IMR-90 (cell line): Measurements from ENCODE around the gene LY9. TPM values are rescaled to one million over a fixed set of nuclear protein-coding genes. Genes with fewer than 3 reads are reported as not detected.

Experiments
- ATAC-seq: fragments of 200-7000 bp; cut with Tn5 transposase; 2 replicates; pipeline ENCODE4 v1.9.1; 2020; ENCODE audit warnings: low read depth, mild to moderate bottlenecking, moderate library complexity
- BruUV-seq: library from RNA; stranded (reverse); fragments of 400-500 nt; replicated peaks from 2 replicates; lab custom pipeline; 2021; lab: Mats Ljungman, UMichigan
- CTCF ChIA-PET: fragments of 300-600 bp; formaldehyde crosslinking; extraction: SDS; loops from one replicate; lab custom pipeline; 2021; ENCODE audit warnings: antibody characterized with exemption; lab: Yijun Ruan, JAX
- POLR2A ChIA-PET: fragments of 300-600 bp; sonication (Branson Sonifier 250); formaldehyde crosslinking; loops from one replicate; lab custom pipeline; 2022; ENCODE audit warnings: antibody characterized with exemption; ENCODE audit not compliant: unreplicated experiment; lab: Charles Lee
- DNase-seq: peaks from one replicate; pipeline ENCODE4 v3.0.0; 2013
- H2AFZ ChIP-seq: replicated peaks from 2 replicates; pipeline ENCODE3; 2013; ENCODE audit warnings: low read length, mild to moderate bottlenecking; ENCODE audit not compliant: poor library complexity
- H2AK5ac ChIP-seq: 2 replicates; pipeline ENCODE4 v1.6.1; 2013; ENCODE audit warnings: low read depth, low read length, inconsistent platforms
- H2AK9ac ChIP-seq: replicated peaks from 2 replicates; pipeline ENCODE3; 2013; ENCODE audit warnings: mild to moderate bottlenecking, low read depth, low read length, moderate library complexity; ENCODE audit not compliant: poor library complexity
- H2BK120ac ChIP-seq: 2 replicates; pipeline ENCODE4 v1.6.1; 2013; ENCODE audit warnings: low read depth, low read length, inconsistent platforms
- H2BK15ac ChIP-seq: 3 replicates; pipeline ENCODE4 v1.6.1; 2013; ENCODE audit warnings: low read depth, low read length, inconsistent platforms
- H2BK20ac ChIP-seq: 2 replicates; pipeline ENCODE4 v1.6.1; 2013; ENCODE audit warnings: low read depth, mild to moderate bottlenecking, inconsistent platforms, low read length, moderate library complexity
- H2BK5ac ChIP-seq: 2 replicates; pipeline ENCODE4 v1.6.1; 2013; ENCODE audit warnings: mild to moderate bottlenecking, low read depth, low read length, inconsistent platforms; ENCODE audit not compliant: poor library complexity, severe bottlenecking
- H3K14ac ChIP-seq: replicated peaks from 2 replicates; pipeline ENCODE4 v1.6.1; 2013; ENCODE audit warnings: low read depth, low read length, inconsistent platforms
- H3K18ac ChIP-seq: 2 replicates; pipeline ENCODE4 v1.6.1; 2013; ENCODE audit warnings: low read depth, low read length, control low read depth
- H3K23ac ChIP-seq: 2 replicates; pipeline ENCODE4 v1.6.1; 2013; ENCODE audit warnings: low read depth, low read length, inconsistent platforms
- H3K27ac ChIP-seq: 2 replicates; pipeline ENCODE4 v1.5.1; 2013; ENCODE audit warnings: mild to moderate bottlenecking, control low read depth, low read length; ENCODE audit not compliant: insufficient read depth
- H3K27me3 ChIP-seq: 2 replicates; pipeline ENCODE4 v1.6.1; 2013; ENCODE audit warnings: low read length; ENCODE audit not compliant: control insufficient read depth, insufficient read depth
- H3K36me3 ChIP-seq: 2 replicates; pipeline ENCODE4 v1.6.1; 2013; ENCODE audit warnings: low read length, mixed read lengths; ENCODE audit not compliant: control insufficient read depth, insufficient read depth
- H3K4ac ChIP-seq: 2 replicates; pipeline ENCODE4 v1.6.1; 2013; ENCODE audit warnings: low read depth, low read length, inconsistent platforms
- H3K4me1 ChIP-seq: 2 replicates; pipeline ENCODE4 v1.6.1; 2013; ENCODE audit warnings: low read length, mixed read lengths; ENCODE audit not compliant: control insufficient read depth, insufficient read depth
- H3K4me2 ChIP-seq: 2 replicates; pipeline ENCODE4 v1.6.1; 2013; ENCODE audit warnings: low read depth, mild to moderate bottlenecking, control low read depth, low read length, moderate library complexity
- H3K4me3 ChIP-seq: 2 replicates; pipeline ENCODE4 v1.5.1; 2013; ENCODE audit warnings: low read depth, mild to moderate bottlenecking, control low read depth, low read length, moderate library complexity; ENCODE audit not compliant: insufficient read depth
- H3K56ac ChIP-seq: 2 replicates; pipeline ENCODE4 v1.6.1; 2013; ENCODE audit warnings: low read length, inconsistent platforms; ENCODE audit not compliant: insufficient read depth; ENCODE audit errors: extremely low read depth
- H3K79me1 ChIP-seq, 2 experiments: 2 replicates each; pipeline ENCODE4 v1.6.1; 2013; ENCODE audit warnings: low read length in 2 of 2, inconsistent platforms in 1 of 2, low read depth in 1 of 2
- H3K9ac ChIP-seq: 2 replicates; pipeline ENCODE4 v1.6.1; 2013; ENCODE audit warnings: low read depth, low read length, control low read depth
- H3K9me1 ChIP-seq: 2 replicates; pipeline ENCODE4 v1.6.1; 2013; ENCODE audit warnings: low read length, inconsistent platforms; ENCODE audit not compliant: insufficient read depth
- H3K9me3 ChIP-seq: 2 replicates; pipeline ENCODE4 v1.6.1; 2013; ENCODE audit warnings: low read length; ENCODE audit not compliant: control insufficient read depth, insufficient read depth
- H4K20me1 ChIP-seq: 2 replicates; pipeline ENCODE4 v1.6.1; 2013; ENCODE audit warnings: low read length, inconsistent platforms; ENCODE audit not compliant: insufficient read depth
- H4K5ac ChIP-seq: 2 replicates; pipeline ENCODE4 v1.6.1; 2013; ENCODE audit warnings: mild to moderate bottlenecking, low read depth, low read length, control low read depth
- H4K8ac ChIP-seq, 2 experiments: 2 replicates each; pipeline ENCODE4 v1.6.1; 2013; ENCODE audit warnings: low read depth in 2 of 2, low read length in 2 of 2, control low read depth in 1 of 2, inconsistent platforms in 1 of 2
- H4K91ac ChIP-seq: 2 replicates; pipeline ENCODE4 v1.6.1; 2013; ENCODE audit warnings: low read depth, low read length, inconsistent platforms; ENCODE audit not compliant: insufficient read depth
- BHLHE40 ChIP-seq: fragments of 150-350 bp; IDR thresholded peaks from 2 replicates; pipeline ENCODE4 v1.6.1; 2016; ENCODE audit warnings: mild to moderate bottlenecking, low read depth, low read length
- CHD1 ChIP-seq: IDR thresholded peaks from 2 replicates; pipeline ENCODE4 v1.6.1; 2012; ENCODE audit warnings: low read depth, low read length, improper control_type of control experiment
- FOS ChIP-seq: fragments of 150-350 bp; IDR thresholded peaks from 2 replicates; pipeline ENCODE4 v1.6.1; 2016; ENCODE audit warnings: low read depth, low read length
- MAFK ChIP-seq: IDR thresholded peaks from 2 replicates; pipeline ENCODE4 v1.6.1; 2012; ENCODE audit warnings: low read depth, low read length, improper control_type of control experiment
- MAZ ChIP-seq: IDR thresholded peaks from 2 replicates; pipeline ENCODE4 v1.6.1; 2012; ENCODE audit warnings: low read depth, mild to moderate bottlenecking, low read length, improper control_type of control experiment, moderate library complexity, borderline replicate concordance
- POLR2A ChIP-seq: IDR thresholded peaks from 2 replicates; pipeline ENCODE4 v1.6.1; 2012; ENCODE audit warnings: mild to moderate bottlenecking, low read depth, low read length
- RAD21 ChIP-seq: IDR thresholded peaks from 2 replicates; pipeline ENCODE4 v1.6.1; 2012; ENCODE audit warnings: low read length, improper control_type of control experiment
- RCOR1 ChIP-seq: IDR thresholded peaks from 2 replicates; pipeline ENCODE4 v1.6.1; 2012; ENCODE audit warnings: mild to moderate bottlenecking, low read length, improper control_type of control experiment; ENCODE audit not compliant: insufficient replicate concordance
- RFX5 ChIP-seq: IDR thresholded peaks from 2 replicates; pipeline ENCODE4 v1.8.0; 2012; ENCODE audit warnings: low read depth, mild to moderate bottlenecking, low read length, moderate library complexity
- WGBS, 2 experiments: methylation state at CpG; one replicate each; pipeline versions ENCODE4 v1.1.5 to v1.1.7; 2013; ENCODE audit warnings: missing lambda C conversion rate in 2 of 2; ENCODE audit not compliant: insufficient read length in 1 of 2; ENCODE audit errors: extremely low coverage in 2 of 2; 5-methylcytosine and 5-hydroxymethylcytosine counted together
- dilution Hi-C: fragments of 300-500 bp; cut with HindIII; formaldehyde crosslinking; loops from one replicate; pipeline ENCODE4 v1.14.3; 2018; ENCODE audit warnings: low sequenced_read_pairs; ENCODE audit not compliant: unreplicated experiment
- in situ Hi-C: fragments of 300-500 bp; cut with MboI; formaldehyde crosslinking; loops from 3 replicates; pipeline ENCODE4 v1.14.3; 2019; ENCODE audit warnings: low sequenced_read_pairs, inconsistent platforms, mixed read lengths
- intact Hi-C: fragments of 100-400 bp; cut with micrococcal nuclease; formaldehyde crosslinking; loops from 2 replicates; pipeline ENCODE4 v1.10.0; 2022
- polyA plus RNA-seq, 3 experiments: library from polyadenylated mRNA; depleted of rRNA; stranded (reverse); fragments of >200 nt; gene quantifications; 2 replicates each; pipeline ENCODE4 v1.2.3, GENCODE V29; 2012; ENCODE audit warnings: low replicate concordance in 1 of 3
- total RNA-seq: library from RNA; depleted of rRNA; stranded (reverse); fragments of >200 nt; gene quantifications from 2 replicates; pipeline ENCODE4 v1.2.3, GENCODE V29; 2012
- TF ChIP-seq, protein P1 (sequence below): fragments of 150-350 bp; IDR thresholded peaks from 2 replicates; pipeline ENCODE4 v1.6.1; 2016; ENCODE audit warnings: low read depth, mild to moderate bottlenecking, low read length, moderate library complexity, borderline replicate concordance
- TF ChIP-seq, protein P2 (sequence below): conservative IDR thresholded peaks from 2 replicates; pipeline ENCODE4 v1.5.1; 2012; ENCODE audit warnings: mild to moderate bottlenecking, low read depth, low read length, improper control_type of control experiment
- TF ChIP-seq, protein P3 (sequence below): fragments of 150-350 bp; IDR thresholded peaks from 2 replicates; pipeline ENCODE4 v1.6.1; 2017; ENCODE audit warnings: mild to moderate bottlenecking, antibody characterized with exemption, low read length, low read depth

The LY9 gene
- total and polyA plus RNA-seq, 2 of the 4 experiments (the other 2 are of a cell fraction) = not detected

DNA sequence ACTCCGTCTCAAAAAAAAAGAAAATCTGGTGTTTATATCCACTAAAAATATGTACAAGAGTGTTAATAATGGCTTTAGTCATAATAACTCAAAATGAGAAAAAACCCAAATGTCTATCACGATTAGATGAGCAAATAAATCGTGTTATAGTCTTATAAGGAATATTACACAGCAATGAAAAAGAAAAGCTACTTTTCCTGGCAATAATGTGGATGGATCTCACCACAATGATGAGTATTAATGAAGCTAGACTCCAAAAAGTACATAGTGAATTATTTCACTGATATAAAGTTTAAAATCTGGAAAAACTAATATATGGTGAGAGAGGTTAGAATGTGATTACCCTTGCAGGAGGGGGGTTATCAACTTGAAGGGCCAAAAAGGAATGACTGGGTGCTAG is 57.0 kb downstream of the LY9 start:
- Histone ChIP-seq H3K79me1 (no peaks in the 10 kb centered on the region), H4K8ac (no peak overlapping the region), H3K4me3 (no peak overlapping the region), H2AK9ac (no peak overlapping the region), H3K23ac (no peak overlapping the region), H4K5ac (no peak overlapping the region), H3K9me1 (no peaks in the 10 kb centered on the region), H3K9ac (no peak overlapping the region), H4K91ac (no peak overlapping the region), H3K36me3 (no peaks in the 10 kb centered on the region), H2BK120ac (no peak overlapping the region), H3K4ac (no peak overlapping the region), H3K4me1 (no peaks in the 10 kb centered on the region), H4K20me1 (no peaks in the 10 kb centered on the region), H3K56ac (no peak overlapping the region), H3K4me2 (no peak overlapping the region), H2AK5ac (no peak overlapping the region), H3K9me3 (no peaks in the 10 kb centered on the region), H2AFZ (no peak overlapping the region), H3K18ac (no peak overlapping the region), H2BK5ac (no peak overlapping the region), H2BK20ac (no peak overlapping the region), H2BK15ac (no peak overlapping the region), H3K14ac (no peak overlapping the region), H3K27me3 (no peaks in the 10 kb centered on the region), H3K27ac (no peak overlapping the region)
- TF ChIP-seq MAFK (no peak), FOS (no peak), CHD1 (no peak), RCOR1 (no peak), RAD21 (no peak), POLR2A (no peak), RFX5 (no peak), BHLHE40 (no peak), MAZ (no peak)
- TF ChIP-seq, protein P1, sequence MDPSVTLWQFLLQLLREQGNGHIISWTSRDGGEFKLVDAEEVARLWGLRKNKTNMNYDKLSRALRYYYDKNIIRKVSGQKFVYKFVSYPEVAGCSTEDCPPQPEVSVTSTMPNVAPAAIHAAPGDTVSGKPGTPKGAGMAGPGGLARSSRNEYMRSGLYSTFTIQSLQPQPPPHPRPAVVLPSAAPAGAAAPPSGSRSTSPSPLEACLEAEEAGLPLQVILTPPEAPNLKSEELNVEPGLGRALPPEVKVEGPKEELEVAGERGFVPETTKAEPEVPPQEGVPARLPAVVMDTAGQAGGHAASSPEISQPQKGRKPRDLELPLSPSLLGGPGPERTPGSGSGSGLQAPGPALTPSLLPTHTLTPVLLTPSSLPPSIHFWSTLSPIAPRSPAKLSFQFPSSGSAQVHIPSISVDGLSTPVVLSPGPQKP = no peak
- TF ChIP-seq, protein P2, sequence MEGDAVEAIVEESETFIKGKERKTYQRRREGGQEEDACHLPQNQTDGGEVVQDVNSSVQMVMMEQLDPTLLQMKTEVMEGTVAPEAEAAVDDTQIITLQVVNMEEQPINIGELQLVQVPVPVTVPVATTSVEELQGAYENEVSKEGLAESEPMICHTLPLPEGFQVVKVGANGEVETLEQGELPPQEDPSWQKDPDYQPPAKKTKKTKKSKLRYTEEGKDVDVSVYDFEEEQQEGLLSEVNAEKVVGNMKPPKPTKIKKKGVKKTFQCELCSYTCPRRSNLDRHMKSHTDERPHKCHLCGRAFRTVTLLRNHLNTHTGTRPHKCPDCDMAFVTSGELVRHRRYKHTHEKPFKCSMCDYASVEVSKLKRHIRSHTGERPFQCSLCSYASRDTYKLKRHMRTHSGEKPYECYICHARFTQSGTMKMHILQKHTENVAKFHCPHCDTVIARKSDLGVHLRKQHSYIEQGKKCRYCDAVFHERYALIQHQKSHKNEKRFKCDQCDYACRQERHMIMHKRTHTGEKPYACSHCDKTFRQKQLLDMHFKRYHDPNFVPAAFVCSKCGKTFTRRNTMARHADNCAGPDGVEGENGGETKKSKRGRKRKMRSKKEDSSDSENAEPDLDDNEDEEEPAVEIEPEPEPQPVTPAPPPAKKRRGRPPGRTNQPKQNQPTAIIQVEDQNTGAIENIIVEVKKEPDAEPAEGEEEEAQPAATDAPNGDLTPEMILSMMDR = no peak
- TF ChIP-seq, protein P3, sequence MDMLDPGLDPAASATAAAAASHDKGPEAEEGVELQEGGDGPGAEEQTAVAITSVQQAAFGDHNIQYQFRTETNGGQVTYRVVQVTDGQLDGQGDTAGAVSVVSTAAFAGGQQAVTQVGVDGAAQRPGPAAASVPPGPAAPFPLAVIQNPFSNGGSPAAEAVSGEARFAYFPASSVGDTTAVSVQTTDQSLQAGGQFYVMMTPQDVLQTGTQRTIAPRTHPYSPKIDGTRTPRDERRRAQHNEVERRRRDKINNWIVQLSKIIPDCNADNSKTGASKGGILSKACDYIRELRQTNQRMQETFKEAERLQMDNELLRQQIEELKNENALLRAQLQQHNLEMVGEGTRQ = no peak
- intact Hi-C loops (no loop called here), in situ Hi-C loops (no loop called here), dilution Hi-C loops (no loop called here)
- BruUV-seq = no TSS peak
- DNase-seq (no peak), ATAC-seq (no peak)
- POLR2A ChIA-PET = no interaction called here
- CTCF ChIA-PET = no interaction called here
- WGBS, 2 experiments = no CpG with 5 or more reads among the region's 3 CpGs
